Activated T-helper 1 cell treated with Interleukin-2 at 50 U/mL for 16 hours (primary cell): ENCODE results near the gene SGCE.

ENCODE experiments used
- DNase-seq: peaks from one replicate; pipeline ENCODE4 v3.0.0-alpha.2; 2020; ENCODE audit warnings: low read depth

The SGCE gene

DNA sequence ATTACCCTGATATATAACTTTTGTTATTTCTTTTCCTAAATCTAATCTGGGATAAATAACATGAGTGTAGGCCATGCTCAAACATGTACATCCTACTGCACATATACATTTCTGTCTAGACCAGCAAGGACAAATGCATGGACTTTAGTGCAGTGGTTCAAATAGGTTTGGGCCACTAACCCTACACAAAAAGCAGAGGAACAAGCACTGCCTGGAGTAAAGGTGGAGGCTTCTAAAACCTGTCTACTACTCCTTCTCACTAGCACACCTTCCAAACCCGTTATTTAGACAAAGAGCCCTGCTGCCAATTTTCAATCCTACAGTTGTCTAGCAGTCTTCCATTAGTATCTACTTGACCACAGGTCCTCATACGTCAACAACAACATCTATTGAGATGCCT, 34.8 kb downstream of the SGCE start:
- DNase-seq = no peak

DNA sequence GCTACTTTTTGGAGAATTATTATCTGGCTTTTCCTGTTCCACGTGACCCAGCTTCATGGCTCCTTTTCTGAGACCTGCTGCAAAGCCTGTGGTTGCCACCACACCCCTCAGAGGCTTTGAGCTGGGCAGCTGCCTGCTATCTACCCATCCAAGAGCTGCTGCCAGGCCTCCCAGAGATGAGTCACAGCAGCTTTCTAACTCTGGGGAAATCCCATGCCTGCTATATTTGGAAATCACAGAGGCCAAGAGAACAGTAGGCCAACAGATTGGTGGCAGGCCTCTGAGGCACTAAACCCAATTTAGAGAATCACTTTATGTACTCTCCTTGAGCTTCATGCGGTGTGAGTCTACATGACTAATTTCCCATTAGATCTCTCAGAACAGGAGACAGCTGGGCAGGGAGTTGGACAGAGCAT, 35.2 kb downstream of the SGCE start:
- DNase-seq = no peak

DNA sequence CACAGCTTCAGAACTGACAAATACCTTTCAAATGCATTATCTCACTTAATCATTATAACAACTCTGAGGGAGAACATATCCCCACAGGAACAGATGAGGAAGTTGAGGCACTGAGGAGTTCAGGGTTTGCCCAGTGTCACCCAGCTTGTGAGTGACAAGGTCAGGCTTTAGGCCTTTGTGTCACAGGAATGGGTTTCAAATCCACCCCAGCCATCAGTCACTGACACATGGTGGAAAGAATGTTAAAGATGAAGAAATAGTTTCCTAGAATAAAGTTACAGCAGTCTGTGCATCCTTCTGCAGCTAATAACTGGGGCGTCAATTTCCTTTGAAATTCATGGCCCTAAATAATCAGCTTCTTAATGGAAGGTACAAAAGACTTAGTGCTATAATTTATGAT, 37.8 kb downstream of the SGCE start:
- no peak for DNase-seq

DNA sequence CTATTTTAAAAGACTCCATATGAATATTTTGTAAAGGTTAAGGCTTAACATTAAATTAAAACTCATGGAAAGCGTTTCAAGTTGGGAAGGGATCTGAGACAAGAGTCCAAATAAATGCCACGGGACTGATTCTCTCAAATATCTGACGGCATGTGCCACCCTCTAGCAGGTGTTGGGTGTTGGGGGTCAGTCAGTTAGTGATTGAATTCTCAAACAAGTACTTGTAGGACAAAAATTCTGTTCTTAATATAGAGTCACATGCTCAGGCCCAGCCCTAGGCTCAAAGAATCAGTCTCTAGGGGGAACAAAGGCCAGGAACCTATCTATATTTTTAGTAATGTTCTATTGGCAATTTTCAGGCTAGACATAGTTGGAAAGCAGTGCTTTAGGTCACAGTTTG, 39.1 kb downstream of the SGCE start:
- DNase-seq = no peak

DNA sequence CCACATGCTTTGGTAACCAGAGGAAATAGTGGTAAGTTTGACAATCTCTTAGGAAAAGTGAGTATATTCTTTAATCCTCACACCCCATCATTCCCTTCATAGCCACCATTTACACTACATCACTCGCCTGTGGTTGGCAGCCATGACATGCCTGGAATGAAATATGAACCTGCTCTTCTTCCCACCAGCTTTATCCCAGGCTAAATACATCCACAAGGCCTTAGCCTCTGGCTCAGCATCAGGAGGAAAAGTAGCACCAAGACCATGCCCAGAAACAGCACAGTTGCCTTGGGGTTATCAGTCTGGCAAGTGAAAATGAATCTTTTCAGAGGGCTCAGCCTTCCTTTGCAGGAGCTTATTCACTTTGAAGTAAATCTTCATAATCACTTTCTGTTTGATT, 40.3 kb downstream of the SGCE start:
- no peak for DNase-seq

DNA sequence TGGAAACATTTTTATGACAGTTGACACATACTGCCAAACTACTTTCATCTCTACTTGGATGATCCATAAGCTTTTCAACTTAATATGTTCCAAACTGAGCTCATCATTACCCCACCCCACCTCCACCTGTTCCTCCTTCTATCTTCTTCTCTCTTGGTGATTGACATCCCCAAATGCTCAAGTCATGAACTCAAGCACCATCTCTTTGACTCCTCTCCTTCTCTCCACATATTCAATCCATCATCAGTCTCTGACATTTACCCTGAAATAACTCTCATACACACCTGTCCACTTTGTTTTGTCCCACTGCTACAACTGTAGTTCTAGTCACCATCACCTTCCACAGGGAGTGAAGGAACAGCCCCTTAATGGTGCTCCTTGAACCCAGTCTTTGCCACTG, 43.3 kb downstream of the SGCE start:
- no peak for DNase-seq

DNA sequence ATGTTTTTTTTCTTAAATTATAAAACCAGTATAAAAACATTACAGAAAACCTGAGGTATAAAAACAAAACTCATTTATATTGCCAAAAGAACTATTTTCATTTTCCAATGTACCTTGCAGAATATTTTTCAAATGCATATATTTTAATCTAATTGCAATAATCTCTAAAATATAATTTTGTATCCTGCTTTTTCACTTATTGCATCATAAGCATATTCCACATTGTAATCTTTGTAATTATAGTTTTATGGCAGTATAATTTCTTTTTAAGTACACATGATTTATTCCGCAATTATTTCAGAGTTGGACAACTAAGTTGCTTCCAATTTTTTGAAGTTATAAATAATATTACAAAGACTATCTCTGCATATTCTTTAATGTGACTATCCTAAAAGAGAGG, 43.7 kb downstream of the SGCE start:
- DNase-seq = no peak

DNA sequence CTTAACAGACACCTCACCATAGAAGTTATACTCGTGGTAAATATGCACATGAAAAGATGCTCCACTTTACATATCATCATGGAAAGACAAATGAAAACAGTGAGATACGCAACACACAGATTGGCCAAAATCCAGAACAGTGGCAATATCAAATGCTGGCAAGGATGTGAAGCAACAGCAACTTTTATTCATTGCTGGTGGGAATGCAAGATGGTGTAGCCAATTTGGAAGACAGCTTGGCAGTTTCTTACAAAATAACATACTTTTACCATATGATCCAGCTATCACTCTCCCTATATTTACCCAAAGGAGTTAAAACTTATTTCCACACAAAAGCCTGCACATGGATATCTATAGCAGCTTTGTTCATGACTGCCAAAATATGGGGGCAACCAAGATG, 46.4 kb downstream of the SGCE start:
- no peak for DNase-seq

DNA sequence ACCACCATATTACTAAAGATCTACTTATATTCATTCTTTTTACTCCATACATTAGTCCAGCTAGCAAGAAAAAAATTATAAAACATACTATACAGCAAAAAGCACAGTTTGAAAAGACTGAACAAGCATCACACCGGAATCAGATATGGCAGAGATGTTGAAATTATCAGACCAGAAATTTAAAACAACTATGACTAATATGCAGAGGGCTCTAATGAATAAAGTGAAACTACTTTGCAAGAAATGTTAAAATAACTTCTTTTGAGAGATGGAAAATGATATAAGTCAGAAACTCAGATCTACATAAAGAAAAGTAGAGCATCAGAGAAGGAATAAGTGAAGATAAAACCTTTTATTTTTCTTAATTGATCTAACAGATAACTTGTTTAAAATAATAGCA, 50.9 kb downstream of the SGCE start:
- no peak for DNase-seq

DNA sequence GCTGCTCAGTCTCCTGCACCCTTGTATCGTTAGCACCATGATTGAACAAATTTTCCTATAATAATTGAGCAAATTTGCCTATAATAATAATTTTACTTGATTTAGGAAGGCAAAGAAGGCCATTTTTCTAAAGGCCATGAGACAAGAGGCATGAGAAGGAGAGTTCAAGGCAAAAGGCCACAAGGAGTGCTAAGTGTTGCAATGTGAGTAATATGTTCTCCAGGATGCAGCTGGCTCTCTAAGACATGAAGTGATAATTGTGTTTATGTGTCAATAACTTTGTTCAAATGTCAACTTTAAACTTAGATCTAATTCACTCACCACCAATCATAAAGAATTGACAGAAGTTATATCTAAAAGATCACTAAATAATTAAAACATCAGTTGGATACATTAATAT, 53.8 kb downstream of the SGCE start:
- DNase-seq = no peak

DNA sequence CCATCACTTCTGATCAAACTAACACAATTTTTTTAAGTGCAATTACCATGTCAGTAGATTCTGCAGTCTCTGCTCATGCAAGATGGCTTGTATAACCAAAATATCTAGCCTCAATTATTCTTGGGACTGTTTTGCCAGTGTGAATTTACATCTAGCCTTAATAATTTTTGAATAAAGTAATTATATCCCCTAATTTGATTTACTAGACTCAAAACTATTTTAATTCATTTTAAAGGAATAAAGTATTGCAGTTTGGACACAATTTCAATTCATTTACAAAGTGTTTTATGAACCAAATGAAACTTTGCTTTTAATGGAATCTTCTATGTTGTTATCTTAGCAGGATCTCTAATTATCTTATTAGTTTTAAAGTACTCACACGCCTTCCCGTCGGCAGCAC, 55.7 kb downstream of the SGCE start:
- DNase-seq = no peak

DNA sequence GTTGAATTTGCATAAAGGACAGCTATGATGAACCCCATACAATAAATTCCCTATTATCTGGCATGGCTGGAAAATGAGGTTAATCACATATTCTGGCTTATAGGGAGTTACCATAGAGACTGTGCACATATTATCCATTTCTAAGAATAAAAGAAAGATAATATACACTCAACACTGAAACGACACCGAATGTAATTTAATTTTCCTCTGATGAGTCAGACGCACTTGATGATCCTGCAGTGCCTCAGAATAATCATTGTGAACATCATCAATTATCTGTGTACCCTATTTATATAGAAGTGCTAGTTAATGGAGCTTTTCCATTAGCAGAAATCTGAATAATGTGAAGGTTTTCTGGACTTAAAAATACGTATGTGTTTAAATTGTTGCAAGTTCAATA, 60.2 kb downstream of the SGCE start:
- DNase-seq = no peak

DNA sequence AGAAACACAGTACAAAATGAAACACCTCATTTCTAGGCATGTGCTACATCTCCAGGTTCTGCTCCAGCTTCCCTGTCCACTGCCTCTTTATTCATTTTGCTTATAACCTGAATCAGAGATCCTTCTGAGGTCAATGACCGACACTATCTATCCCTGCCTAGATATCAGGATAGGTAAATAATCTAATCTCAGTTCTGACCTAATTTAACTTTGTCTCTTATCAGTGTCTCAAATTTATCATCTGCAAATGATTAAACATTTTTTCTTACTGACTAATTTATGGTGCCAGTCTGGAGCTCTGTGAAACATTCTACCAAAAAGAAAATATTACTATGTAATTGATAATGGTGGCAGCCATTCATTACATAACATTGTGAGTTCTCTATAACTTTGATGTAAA, 61.1 kb downstream of the SGCE start:
- DNase-seq = no peak

DNA sequence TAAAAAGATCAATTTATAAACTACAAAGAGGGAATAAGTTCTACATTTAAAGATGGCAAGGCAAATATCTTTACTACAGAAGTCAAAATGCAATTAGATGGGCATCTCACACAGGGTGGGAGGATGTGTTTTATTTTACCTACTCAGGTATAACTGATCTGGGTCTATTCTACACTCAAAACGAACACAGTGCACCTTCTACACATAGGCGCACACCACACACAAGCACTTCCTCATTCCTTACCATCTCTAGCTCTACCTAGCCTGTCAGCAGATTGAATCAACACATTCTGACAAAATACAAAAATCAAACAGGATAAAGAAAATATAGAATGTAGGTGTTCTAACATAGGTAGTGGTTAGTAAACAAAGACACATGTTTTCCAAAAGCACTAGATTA, 64.8 kb downstream of the SGCE start:
- DNase-seq = no peak

DNA sequence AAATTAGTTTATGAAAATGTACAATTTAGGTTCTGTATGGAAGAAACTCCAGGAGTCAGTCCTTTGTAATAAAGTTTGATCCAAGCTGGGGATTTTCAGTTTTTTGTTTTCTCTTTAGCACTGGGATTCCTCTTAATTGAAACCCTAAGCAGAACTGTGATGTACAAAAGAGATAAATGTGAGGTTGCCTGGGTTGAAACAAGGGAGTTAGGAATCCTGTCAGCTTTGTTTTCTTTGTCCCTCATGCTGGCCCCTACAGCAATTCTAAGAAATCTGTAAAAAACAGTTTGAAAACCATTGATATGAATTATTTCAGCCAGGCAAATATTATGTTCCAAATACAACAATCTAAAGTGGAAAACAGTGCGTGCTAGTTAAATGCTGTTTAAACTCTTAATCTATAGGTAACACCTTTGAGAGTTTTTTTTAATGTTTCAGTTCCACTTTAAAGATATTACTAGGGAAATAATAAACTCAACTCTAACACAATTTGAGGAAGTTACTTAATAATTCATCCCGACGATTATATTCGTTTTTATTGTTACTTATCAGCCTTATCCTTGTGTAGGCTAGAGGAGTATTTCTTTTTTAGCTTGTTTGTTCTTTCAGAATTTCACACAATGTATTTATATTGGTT, 65.3 kb downstream of the SGCE start:
- no peak for DNase-seq

DNA sequence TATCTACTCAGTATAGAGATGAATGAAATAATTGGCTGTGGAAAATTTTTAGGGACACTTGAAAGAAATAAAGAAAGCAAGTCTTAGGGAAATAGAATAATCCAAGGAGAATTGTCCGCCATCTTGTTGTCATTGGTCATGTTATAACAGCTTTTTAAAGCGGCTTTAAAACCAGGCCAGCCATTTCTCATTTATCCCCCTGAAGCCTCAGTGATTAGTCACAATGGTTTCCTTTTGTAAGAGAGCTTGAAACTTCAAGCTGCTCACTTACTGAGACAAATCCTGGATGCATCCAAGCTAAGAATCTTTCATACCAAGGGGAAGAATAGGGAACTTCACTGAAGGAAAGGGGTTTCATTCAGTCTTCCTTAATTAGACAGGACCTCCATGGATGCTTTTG, 67.9 kb downstream of the SGCE start:
- DNase-seq = no peak

DNA sequence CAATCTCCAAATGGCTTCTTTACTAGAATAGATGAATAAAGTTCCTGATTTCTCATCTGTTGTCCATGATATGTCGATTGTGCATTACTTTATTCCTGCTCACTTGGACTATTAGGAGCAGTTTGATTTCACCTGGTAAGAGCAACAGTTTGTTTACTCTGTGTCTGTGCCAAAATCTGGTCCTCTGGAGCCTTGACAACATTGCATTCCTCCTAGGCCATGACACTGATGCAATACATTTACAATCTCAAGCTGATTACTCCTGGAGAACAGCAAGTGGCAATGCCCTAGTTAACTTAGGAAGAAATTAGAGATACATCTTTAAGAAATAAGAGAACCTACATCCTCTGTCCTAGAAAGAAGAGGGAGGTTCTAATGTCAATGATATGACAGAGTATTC, 71.8 kb downstream of the SGCE start:
- no peak for DNase-seq

DNA sequence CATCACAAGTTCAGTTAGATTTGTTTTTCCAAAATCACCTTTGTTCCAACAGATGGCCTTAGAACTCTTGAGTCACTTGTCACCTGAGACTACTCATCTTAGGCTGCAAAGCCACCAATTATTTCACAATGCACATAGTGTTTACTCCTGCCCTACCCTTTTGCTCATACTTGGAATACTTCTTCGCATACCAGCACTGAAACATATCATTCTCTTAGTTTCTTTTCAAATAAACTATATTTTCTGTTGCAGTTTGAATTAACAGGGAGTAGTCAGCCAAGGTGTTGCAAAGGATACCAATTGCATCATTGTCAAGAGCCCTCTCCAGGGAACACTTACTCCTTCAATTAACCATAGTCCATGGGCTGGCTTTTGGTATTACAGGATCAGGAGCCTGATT, 75.3 kb downstream of the SGCE start:
- DNase-seq = no peak

DNA sequence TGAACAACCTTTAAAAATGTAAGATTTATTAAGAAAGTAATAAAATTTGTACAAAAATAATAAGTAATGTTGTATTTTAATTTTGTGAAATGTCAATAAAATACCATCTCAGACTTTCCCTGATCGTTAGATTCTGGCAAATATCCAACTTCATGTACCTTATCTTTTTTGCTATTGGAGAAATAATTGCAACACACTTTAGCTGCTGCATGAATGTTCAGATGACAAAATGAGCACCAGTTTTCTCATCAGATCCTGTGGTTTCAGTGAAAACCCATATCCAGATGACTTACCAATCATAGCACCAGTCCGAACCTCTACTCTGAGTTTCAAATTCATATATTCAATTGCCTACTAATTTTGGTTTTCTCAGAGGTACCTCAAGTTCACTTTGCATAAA, 76.5 kb downstream of the SGCE start:
- DNase-seq = no peak

DNA sequence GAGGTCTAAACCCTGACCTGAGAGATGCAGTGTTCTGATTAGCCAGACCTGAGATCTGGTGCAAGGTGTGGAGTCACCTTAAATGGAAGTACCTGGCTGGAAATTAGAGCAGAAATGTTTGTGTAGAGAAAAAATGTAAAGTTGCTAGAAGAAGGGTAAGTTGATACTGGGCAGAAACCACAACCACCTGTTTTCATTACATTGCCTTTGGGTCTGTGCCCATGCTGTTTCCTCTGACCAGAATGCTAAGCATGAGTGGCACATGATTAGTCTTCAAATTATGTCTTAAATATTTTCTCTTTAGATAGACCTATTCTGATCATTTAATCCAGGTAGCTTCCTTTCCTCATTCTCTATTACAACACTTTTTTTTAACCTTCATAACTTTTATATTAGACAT, 77.3 kb downstream of the SGCE start:
- no peak for DNase-seq

DNA sequence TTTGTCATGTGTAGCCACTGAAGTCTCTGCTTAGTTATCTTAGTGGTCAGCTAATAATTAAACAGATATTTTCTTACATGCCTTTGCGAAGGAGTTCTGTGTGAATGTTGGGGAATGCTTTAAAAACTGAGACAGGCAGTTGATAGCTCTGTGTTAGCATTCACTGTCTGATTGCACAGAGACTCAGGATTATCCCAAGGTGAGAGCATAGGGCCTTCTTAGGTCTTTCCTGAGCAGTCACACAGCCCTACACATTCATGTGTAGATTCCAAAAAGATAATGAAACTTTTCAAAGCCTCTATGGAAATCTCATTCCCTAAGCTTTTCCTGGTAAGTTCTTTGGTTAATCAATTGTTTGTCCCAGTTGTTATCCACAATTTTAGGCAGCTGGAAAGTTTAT, 78.6 kb downstream of the SGCE start:
- DNase-seq = no peak

DNA sequence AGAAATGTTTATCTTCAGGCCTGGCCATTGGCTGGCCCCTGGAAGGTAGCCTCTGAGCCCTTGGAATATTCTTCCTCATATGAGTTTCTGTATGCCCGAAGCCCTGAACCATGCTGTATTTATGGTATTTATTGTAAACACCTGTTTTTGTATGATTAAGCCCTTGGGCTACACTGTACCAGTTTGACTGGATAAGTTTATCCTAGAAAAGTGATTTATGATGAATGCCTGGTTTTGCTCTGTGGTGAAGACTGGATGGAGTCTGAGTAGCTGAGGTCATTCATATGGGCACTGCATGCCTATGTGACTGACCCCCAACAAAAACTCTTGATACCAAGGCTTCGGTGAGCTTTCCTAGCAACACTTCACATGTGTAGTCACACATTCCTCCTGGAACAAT, 79.6 kb downstream of the SGCE start:
- no peak for DNase-seq

DNA sequence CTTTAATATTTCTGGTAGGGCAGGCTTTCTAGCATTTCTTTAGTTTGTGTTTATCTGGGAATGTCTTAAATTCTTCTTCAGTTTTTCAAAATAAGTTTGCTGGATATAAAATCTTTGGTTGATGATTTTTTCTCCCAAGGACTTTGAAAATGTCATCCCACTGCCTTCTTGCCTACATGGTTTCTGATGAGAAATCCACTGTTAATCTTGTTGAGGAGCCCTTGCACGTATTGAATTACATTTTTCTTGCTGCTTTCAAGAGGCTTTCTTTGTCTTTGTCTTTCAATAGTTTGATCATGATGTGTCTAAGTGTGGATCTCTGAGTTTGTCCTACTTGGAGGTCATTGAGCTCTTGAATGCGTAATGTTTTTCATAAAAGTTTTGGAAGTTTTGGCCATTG, 80.3 kb downstream of the SGCE start:
- no peak for DNase-seq

DNA sequence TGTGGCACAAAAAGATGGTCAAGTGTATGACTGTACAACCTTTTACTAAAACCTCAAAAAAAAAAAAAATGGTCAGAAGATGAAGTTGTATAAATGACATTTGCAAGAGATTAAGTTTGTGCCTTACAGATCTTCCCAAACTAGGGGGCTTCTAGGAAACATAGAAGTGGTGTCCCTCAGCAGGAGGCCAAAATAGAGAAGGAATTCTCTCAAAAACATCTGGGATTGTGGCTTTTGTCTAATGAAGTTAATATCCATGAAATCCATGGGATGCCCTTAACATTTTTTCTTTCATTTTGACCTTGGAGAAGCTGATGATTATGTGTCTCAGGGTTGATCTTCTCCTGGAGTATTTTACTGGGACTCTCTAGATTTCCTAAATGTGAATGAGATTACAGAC, 84.1 kb downstream of the SGCE start:
- DNase-seq = no peak

DNA sequence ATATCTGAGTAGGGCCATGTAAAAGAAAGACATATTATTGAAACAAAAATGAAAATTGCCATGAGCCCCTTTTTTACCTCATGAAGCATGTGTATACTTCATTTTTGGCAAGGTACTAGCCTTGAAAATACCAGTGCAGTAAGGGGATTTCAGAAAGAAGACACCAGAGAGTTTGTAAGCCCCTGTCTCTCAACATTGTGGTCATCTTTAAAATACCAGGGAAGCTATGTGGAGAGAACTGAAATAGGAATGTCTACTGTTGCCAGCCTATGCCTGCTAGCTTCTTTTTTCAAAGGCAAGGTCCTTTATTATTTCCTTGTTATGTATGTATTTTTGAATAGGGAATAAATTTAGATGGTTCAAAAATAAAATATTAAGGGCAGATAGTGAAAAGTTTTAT, 88.5 kb downstream of the SGCE start:
- DNase-seq = no peak
